MM.1S (cell line): ENCODE results near the gene ATP9A.
"Not testable (repeated sequence)": the region's sequence is repeated elsewhere in the genome, so short reads cannot be mapped to it uniquely, and the experiment has no call there.

Experiments
- EZH2 ChIP-seq: fragments of 300-600 bp; sonication (generic); optimal IDR thresholded peaks from 2 replicates; pipeline ENCODE3; 2017; ENCODE audit warnings: low read depth, mild to moderate bottlenecking, antibody characterized with exemption, low read length, mixed read lengths
- TF ChIP-seq, protein P1 (sequence below): fragments of 300-600 bp; sonication (generic); IDR thresholded peaks from 2 replicates; pipeline ENCODE4 v1.5.1; 2016; ENCODE audit warnings: antibody characterized with exemption, low read length, mixed read lengths

DNA sequence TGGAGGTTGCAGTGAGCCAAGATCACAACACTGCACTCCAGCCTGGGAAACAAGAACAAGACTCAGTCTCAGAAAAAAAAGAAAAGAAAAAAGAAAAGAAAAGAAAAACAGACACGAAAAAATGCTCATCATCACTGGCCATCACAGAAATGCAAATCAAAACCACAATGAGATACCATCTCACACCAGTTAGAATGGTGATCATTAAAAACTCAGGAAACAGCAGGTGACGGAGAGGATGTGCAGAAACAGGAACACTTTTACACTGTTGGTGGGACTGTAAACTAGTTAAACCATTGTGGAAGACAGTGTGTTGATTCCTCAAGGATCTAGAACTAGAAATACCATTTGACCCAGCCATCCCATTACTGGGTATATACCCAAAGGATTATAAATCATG lies 82.7 kb downstream of the ATP9A start:
- TF ChIP-seq, protein P1, sequence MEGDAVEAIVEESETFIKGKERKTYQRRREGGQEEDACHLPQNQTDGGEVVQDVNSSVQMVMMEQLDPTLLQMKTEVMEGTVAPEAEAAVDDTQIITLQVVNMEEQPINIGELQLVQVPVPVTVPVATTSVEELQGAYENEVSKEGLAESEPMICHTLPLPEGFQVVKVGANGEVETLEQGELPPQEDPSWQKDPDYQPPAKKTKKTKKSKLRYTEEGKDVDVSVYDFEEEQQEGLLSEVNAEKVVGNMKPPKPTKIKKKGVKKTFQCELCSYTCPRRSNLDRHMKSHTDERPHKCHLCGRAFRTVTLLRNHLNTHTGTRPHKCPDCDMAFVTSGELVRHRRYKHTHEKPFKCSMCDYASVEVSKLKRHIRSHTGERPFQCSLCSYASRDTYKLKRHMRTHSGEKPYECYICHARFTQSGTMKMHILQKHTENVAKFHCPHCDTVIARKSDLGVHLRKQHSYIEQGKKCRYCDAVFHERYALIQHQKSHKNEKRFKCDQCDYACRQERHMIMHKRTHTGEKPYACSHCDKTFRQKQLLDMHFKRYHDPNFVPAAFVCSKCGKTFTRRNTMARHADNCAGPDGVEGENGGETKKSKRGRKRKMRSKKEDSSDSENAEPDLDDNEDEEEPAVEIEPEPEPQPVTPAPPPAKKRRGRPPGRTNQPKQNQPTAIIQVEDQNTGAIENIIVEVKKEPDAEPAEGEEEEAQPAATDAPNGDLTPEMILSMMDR = not testable (repeated sequence)
- not testable (repeated sequence) for TF ChIP-seq EZH2
